Colonic mucosa (tissue), 4 donors: ENCODE results near the gene SMS. TPM values are rescaled to one million over a fixed set of nuclear protein-coding genes. Genes with fewer than 3 reads are reported as not detected.

Experiments used
- DNase-seq: peaks from one replicate; pipeline ENCODE4 v3.0.0-alpha.2; 2020
- H3K27ac ChIP-seq: fragments of 200-600 bp; one replicate; pipeline ENCODE4 v1.8.0; 2021
- H3K27me3 ChIP-seq: fragments of 200-600 bp; one replicate; pipeline ENCODE4 v1.8.0; 2021
- H3K36me3 ChIP-seq: fragments of 200-600 bp; one replicate; pipeline ENCODE4 v1.8.0; 2021
- H3K4me1 ChIP-seq: fragments of 200-600 bp; one replicate; pipeline ENCODE4 v1.8.0; 2021; ENCODE audit warnings: mild to moderate bottlenecking
- H3K4me3 ChIP-seq: fragments of 200-600 bp; one replicate; pipeline ENCODE4 v1.8.0; 2021
- H3K9ac ChIP-seq, 2 donors: one replicate each; pipeline ENCODE4 v1.7.0; 2013; ENCODE audit warnings: control low read depth in 2 of 2, low read depth in 2 of 2, low read length in 2 of 2
- H3K9me3 ChIP-seq: fragments of 200-600 bp; one replicate; pipeline ENCODE4 v1.8.0; 2021
- CTCF ChIP-seq: fragments of 200-600 bp; IDR thresholded peaks from one replicate; pipeline ENCODE4 v1.8.0; 2022; ENCODE audit warnings: antibody characterized with exemption, mild to moderate bottlenecking
- intact Hi-C: fragments of 100-400 bp; cut with DNase I; formaldehyde crosslinking; loops from one replicate; pipeline ENCODE4 v1.14.1; 2022
- total RNA-seq, 2 donors: library from RNA; stranded (reverse); fragmentation: NEBNext Ultra II Directional in 1 of 2; extraction: Animal tissue kit (Norgen Biotek cat#: 25700) in 1 of 2; gene quantifications; one replicate each; pipeline ENCODE4 v1.2.1, GENCODE V29; 2021
- donor health status: healthy.
- donor health status: DM: no; HTN: no; CAD: no.
- donor health status: DM: no; HTN: no; CAD: no.

Gene SMS
- total RNA-seq, result 100 to 1,000 TPM in 1 of 2 donors, 10 to 100 TPM in 1; 73.7 to 100 TPM

- TF ChIP-seq CTCF, result no peak
Observed at GRCh38 chrX:21940356-21940829, at the start of gene SMS. TSS of gene SMS (plus strand) at chrX:21940709. CDS start at chrX:21940825, 116 bp downstream.

GRCh38 chrX:21905313-21905712, 35.2 kb upstream of the SMS start:
- intact Hi-C loops, result no loop called here
- Histone ChIP-seq H3K27ac (no peak overlapping the region), H3K9ac (no peak overlapping the region), H3K4me1 (no peaks in the 10 kb centered on the region), H3K4me3 (no peak overlapping the region), H3K9me3 (no peaks in the 10 kb centered on the region), H3K27me3 (no peaks in the 10 kb centered on the region), H3K36me3 (no peaks in the 10 kb centered on the region)
- no peak for DNase-seq
- no peak for TF ChIP-seq CTCF

More at GRCh38 chrX:21940356-21940829, at the start of gene SMS:
- Histone ChIP-seq H3K4me3 (peak within 1 kb of the TSS; percentile 42), H3K4me1 (no peaks in the 10 kb centered on the region), H3K27ac (peak within 1 kb of the TSS; percentile 60), H3K9me3 (no peaks in the 10 kb centered on the region), H3K27me3 (no peaks in the 10 kb centered on the region), H3K9ac (peak within 1 kb of the TSS; percentile 55 to 68), H3K36me3 (no peaks in the 10 kb centered on the region)
- intact Hi-C loops, result no loop called here
- DNase-seq, result peak; percentile 74

GRCh38 chrX:21905953-21906352, 34.6 kb upstream of the SMS start:
- H3K36me3 ChIP-seq, result no peaks in the 10 kb centered on the region
- no peak overlapping the region for H3K4me3 ChIP-seq
- H3K4me1 ChIP-seq, result no peaks in the 10 kb centered on the region
- H3K9ac ChIP-seq, result no peak overlapping the region
- H3K27ac ChIP-seq, result no peak overlapping the region
- intact Hi-C loops, result no loop called here
- no peak for DNase-seq
- H3K9me3 ChIP-seq, result no peaks in the 10 kb centered on the region
- TF ChIP-seq CTCF, result no peak
- no peaks in the 10 kb centered on the region for H3K27me3 ChIP-seq

- Histone ChIP-seq H3K27me3 (no peaks in the 10 kb centered on the region), H3K4me1 (no peaks in the 10 kb centered on the region), H3K36me3 (no peaks in the 10 kb centered on the region), H3K4me3 (no peak overlapping the region), H3K9me3 (no peaks in the 10 kb centered on the region), H3K27ac (no peak overlapping the region), H3K9ac (no peak overlapping the region)
- TF ChIP-seq CTCF, result no peak
- intact Hi-C loops, result no loop called here
- no peak for DNase-seq
Observed at GRCh38 chrX:21907260-21907659, 33.2 kb upstream of the SMS start.

GRCh38 chrX:21911481-21911880, 29.0 kb upstream of the SMS start:
- no peaks in the 10 kb centered on the region for H3K36me3 ChIP-seq
- DNase-seq, result no peak
- H3K4me3 ChIP-seq, result no peak overlapping the region
- TF ChIP-seq CTCF, result no peak
- H3K9me3 ChIP-seq, result no peaks in the 10 kb centered on the region
- H3K4me1 ChIP-seq, result no peaks in the 10 kb centered on the region
- no peak overlapping the region for H3K27ac ChIP-seq
- no peak overlapping the region for H3K9ac ChIP-seq
- H3K27me3 ChIP-seq, result no peaks in the 10 kb centered on the region
- intact Hi-C loops, result no loop called here

GRCh38 chrX:21912220-21912619, 28.3 kb upstream of the SMS start:
- DNase-seq, result no peak
- Histone ChIP-seq H3K27ac (no peak overlapping the region), H3K27me3 (no peaks in the 10 kb centered on the region), H3K4me1 (no peaks in the 10 kb centered on the region), H3K4me3 (no peak overlapping the region), H3K9ac (no peak overlapping the region), H3K36me3 (no peaks in the 10 kb centered on the region), H3K9me3 (no peaks in the 10 kb centered on the region)
- no peak for TF ChIP-seq CTCF
- intact Hi-C loops, result no loop called here
